ENCODE data around the gene ABCF1.

The ABCF1 gene

GRCh38 chr6:30626484-30627366, 55.5 kb downstream of the ABCF1 start, which contains the start of gene ATAT1:
ATAT1 (plus strand) TSS chr6:30626874.
- peak; percentile 77 to 78 for DNase-seq (ENCODE audit: low read depth in 2 of 2)

GRCh38 chr6:30635834-30636233, 64.6 kb downstream of the ABCF1 start:
- no peak for DNase-seq (ENCODE audit: low read depth in 2 of 2)

- DNase-seq (ENCODE audit: low read depth in 2 of 2), result no peak
Measured at GRCh38 chr6:30640481-30640880, 69.2 kb downstream of the ABCF1 start.

- no peak for DNase-seq (ENCODE audit: low read depth in 2 of 2)
Measured at GRCh38 chr6:30641048-30641447, 69.8 kb downstream of the ABCF1 start.

Measured in stimulated activated CD8-positive, alpha-beta memory T cell treated with anti-CD3 and anti-CD28 coated beads, Interleukin-15, amount 100 ng/mL, for 4 hours (primary cell).